ENCODE data around the gene SCUBE1.

SCUBE1 gene

GRCh38 chr22:43240614-43241013 lies 102.6 kb downstream of the SCUBE1 start:
- TF ChIP-seq CSDC2 (CRISPR knock-in tag; IDR thresholded peaks at IDR 0.05), result no peak
- no peak for TF ChIP-seq ISL1 (CRISPR knock-in tag; IDR thresholded peaks at IDR 0.05)
- TF ChIP-seq SNAI2 (CRISPR knock-in tag; IDR thresholded peaks at IDR 0.05), result no peak
- TF ChIP-seq ZC3H10 (CRISPR knock-in tag; IDR thresholded peaks at IDR 0.05), result no peak
- no peak for TF ChIP-seq ZNF8 (CRISPR knock-in tag; IDR thresholded peaks at IDR 0.05)
- no peak for TF ChIP-seq ARNTL (CRISPR knock-in tag; IDR thresholded peaks at IDR 0.05; ENCODE audit: borderline replicate concordance, low read depth)
- TF ChIP-seq RARB (CRISPR knock-in tag; IDR thresholded peaks at IDR 0.05), result no peak
- no peak for TF ChIP-seq ESRRG (CRISPR knock-in tag; IDR thresholded peaks at IDR 0.05)
- TF ChIP-seq TSHZ2 (CRISPR knock-in tag; IDR thresholded peaks at IDR 0.05), result no peak
- TF ChIP-seq PATZ1 (CRISPR knock-in tag; IDR thresholded peaks at IDR 0.05; ENCODE audit: borderline replicate concordance), result no peak
- TF ChIP-seq GLIS3 (CRISPR knock-in tag; IDR thresholded peaks at IDR 0.05), result no peak
- no peak for TF ChIP-seq POU6F1 (CRISPR knock-in tag; IDR thresholded peaks at IDR 0.05; ENCODE audit: borderline replicate concordance, low read depth)
- ATAC-seq, result no peak

- ATAC-seq, result no peak
These were observed 103.2 kb downstream of the SCUBE1 start for GRCh38 chr22:43239956-43240355.

More at GRCh38 chr22:43239956-43240355, 103.2 kb downstream of the SCUBE1 start:
- TF ChIP-seq TCF4 (CRISPR knock-in tag; IDR thresholded peaks at IDR 0.05; ENCODE audit: borderline replicate concordance) (no peak), ZNF8 (CRISPR knock-in tag; IDR thresholded peaks at IDR 0.05) (no peak), BACH2 (CRISPR knock-in tag; IDR thresholded peaks at IDR 0.05; ENCODE audit: borderline replicate concordance) (no peak), ARNTL (CRISPR knock-in tag; IDR thresholded peaks at IDR 0.05; ENCODE audit: borderline replicate concordance, low read depth) (no peak), TOX (CRISPR knock-in tag; IDR thresholded peaks at IDR 0.05; ENCODE audit: borderline replicate concordance) (no peak), SNAI2 (CRISPR knock-in tag; IDR thresholded peaks at IDR 0.05) (no peak), CSRNP3 (CRISPR knock-in tag; IDR thresholded peaks at IDR 0.05) (no peak), POU6F1 (CRISPR knock-in tag; IDR thresholded peaks at IDR 0.05; ENCODE audit: borderline replicate concordance, low read depth) (no peak), PPARA (CRISPR knock-in tag; IDR thresholded peaks at IDR 0.05; ENCODE audit: borderline replicate concordance) (no peak), CREB5 (CRISPR knock-in tag; IDR thresholded peaks at IDR 0.05; ENCODE audit: low read depth) (no peak), ZNF565 (CRISPR knock-in tag; conservative IDR thresholded peaks at IDR 0.05; ENCODE audit: low read depth) (no peak), ZNF70 (CRISPR knock-in tag; IDR thresholded peaks at IDR 0.05) (no peak), ZFP3 (CRISPR knock-in tag; IDR thresholded peaks at IDR 0.05) (no peak), ISL1 (CRISPR knock-in tag; IDR thresholded peaks at IDR 0.05) (no peak), ZC3H10 (CRISPR knock-in tag; IDR thresholded peaks at IDR 0.05) (no peak), PATZ1 (CRISPR knock-in tag; IDR thresholded peaks at IDR 0.05; ENCODE audit: borderline replicate concordance) (no peak), RARB (CRISPR knock-in tag; IDR thresholded peaks at IDR 0.05) (no peak)

All from SK-N-SH treated with all-trans-retinoic acid at 6 μM for 48 hours (cell line).